Measurements from ENCODE around the gene UBD.

The UBD gene

GRCh38 chr6:29563435-29563965 is 4.0 kb upstream of the UBD start:
- TF ChIP-seq CTCF (conservative IDR thresholded peaks at IDR 0.05; ENCODE audit: low read depth, low read length): no peak
- no peak overlapping the region for H3K4me3 ChIP-seq (ENCODE audit: low read length)
- no peak for DNase-seq (ENCODE audit: low read depth)

- no peak overlapping the region for H3K4me3 ChIP-seq (ENCODE audit: low read length)
- no peak for DNase-seq (ENCODE audit: low read depth)
- TF ChIP-seq CTCF (conservative IDR thresholded peaks at IDR 0.05; ENCODE audit: low read depth, low read length): no peak
Measured at GRCh38 chr6:29561606-29562181, 2.2 kb upstream of the UBD start.

- TF ChIP-seq CTCF (conservative IDR thresholded peaks at IDR 0.05; ENCODE audit: low read depth, low read length): no peak
- no peak for DNase-seq (ENCODE audit: low read depth)
- no peak overlapping the region for H3K4me3 ChIP-seq (ENCODE audit: low read length)
Measured at GRCh38 chr6:29561091-29561490, 1.6 kb upstream of the UBD start.

- DNase-seq (ENCODE audit: low read depth): no peak
- no peak for TF ChIP-seq CTCF (conservative IDR thresholded peaks at IDR 0.05; ENCODE audit: low read depth, low read length)
- no peak overlapping the region for H3K4me3 ChIP-seq (ENCODE audit: low read length)
Measured at GRCh38 chr6:29558439-29559079, 973 bp downstream of the UBD start.

- TF ChIP-seq CTCF (conservative IDR thresholded peaks at IDR 0.05; ENCODE audit: low read depth, low read length): no peak
- no peak overlapping the region for H3K4me3 ChIP-seq (ENCODE audit: low read length)
- DNase-seq (ENCODE audit: low read depth): no peak
Measured at GRCh38 chr6:29557320-29557719, 2.2 kb downstream of the UBD start.

GRCh38 chr6:29554764-29555163 is 4.8 kb downstream of the UBD start:
- DNase-seq (ENCODE audit: low read depth): no peak
- H3K4me3 ChIP-seq (ENCODE audit: low read length): no peak overlapping the region
- TF ChIP-seq CTCF (conservative IDR thresholded peaks at IDR 0.05; ENCODE audit: low read depth, low read length): no peak
